Activated naive CD4-positive, alpha-beta T cell treated with anti-CD3 and anti-CD28 coated beads, Interleukin-2, amount 50 U/mL, for 72 hours (primary cell): Measurements from ENCODE around the gene IL10RA. TPM values are rescaled to one million over a fixed set of nuclear protein-coding genes. Genes with fewer than 3 reads are reported as not detected.

Source experiments
- ATAC-seq, 2 donors: fragments of 150-1000 bp; cut with Tn5 transposase; 2 replicates each; pipeline ENCODE4 v1.10.0; 2021; ENCODE audit warnings: mild to moderate bottlenecking in 2 of 2, moderate library complexity in 2 of 2
- DNase-seq, 2 donors: peaks; one replicate each; pipeline ENCODE4 v3.0.0; 2021 to 2022; ENCODE audit warnings: low spot score in 2 of 2
- H3K27ac Mint-ChIP-seq, 2 donors: one replicate each; pipeline ENCODE4 v1.8.0; 2022; ENCODE audit warnings: mild to moderate bottlenecking in 2 of 2, mixed read lengths in 2 of 2
- H3K36me3 Mint-ChIP-seq, 2 donors: one replicate each; pipeline ENCODE4 v1.8.0; 2022; ENCODE audit warnings: mixed read lengths in 2 of 2
- H3K9me3 Mint-ChIP-seq, 2 donors: one replicate each; pipeline ENCODE4 v1.8.0; 2022; ENCODE audit warnings: mixed read lengths in 2 of 2
- total RNA-seq, 2 donors: library from RNA; stranded (reverse); gene quantifications; one replicate each; pipeline ENCODE4 v1.2.3, GENCODE V29; 2022

Gene IL10RA
- total RNA-seq, 2 donors from 2014 or later = 31.6 to 32.2 TPM

DNA sequence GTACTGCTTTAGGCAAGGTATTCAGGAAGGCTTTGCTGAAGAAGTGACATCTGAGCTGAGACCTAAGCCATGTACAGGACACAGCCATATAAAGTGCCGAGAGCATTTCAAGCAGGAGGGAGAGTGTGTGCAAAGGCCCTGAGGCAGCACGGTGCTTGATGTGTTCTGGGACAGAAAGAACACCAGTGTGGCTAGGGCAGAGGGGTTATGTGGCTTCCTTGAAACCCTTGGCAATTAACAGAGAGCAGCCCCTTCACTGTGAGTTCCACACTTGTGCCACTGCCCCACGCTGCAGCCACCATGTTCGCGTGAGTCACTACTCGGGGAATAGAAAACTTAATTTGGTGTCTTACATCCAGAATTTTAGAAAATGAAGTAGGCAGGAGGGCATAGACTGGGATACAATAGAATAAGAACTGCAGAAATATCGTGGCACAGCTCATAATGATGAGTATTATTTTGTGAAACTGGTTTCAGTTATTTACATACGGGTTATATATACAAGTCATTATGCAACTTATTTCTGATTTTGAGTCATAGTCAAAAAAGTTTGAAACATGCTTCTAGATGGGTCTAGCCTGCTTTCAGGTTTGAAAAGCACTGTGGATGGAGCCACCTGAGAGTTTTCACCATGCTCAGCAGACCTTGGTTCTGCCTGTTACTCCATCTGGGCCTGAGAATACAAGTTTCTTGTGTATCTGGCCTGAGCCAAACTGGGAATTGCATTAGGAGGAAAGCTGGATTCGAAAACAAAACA is 11.8 kb downstream of the IL10RA start:
- Mint-ChIP-seq H3K27ac (peak overlapping the region; percentile 81 to 85), H3K36me3 (peaks cover 48 to 53% of the 10 kb centered on the region in 2 donors), H3K9me3 (peaks cover 0 to 7% of the 10 kb centered on the region in 2 donors)
- peak; percentile 3 to 45 for ATAC-seq
- DNase-seq = peak in 1 of 2 donors; percentile 38

DNA sequence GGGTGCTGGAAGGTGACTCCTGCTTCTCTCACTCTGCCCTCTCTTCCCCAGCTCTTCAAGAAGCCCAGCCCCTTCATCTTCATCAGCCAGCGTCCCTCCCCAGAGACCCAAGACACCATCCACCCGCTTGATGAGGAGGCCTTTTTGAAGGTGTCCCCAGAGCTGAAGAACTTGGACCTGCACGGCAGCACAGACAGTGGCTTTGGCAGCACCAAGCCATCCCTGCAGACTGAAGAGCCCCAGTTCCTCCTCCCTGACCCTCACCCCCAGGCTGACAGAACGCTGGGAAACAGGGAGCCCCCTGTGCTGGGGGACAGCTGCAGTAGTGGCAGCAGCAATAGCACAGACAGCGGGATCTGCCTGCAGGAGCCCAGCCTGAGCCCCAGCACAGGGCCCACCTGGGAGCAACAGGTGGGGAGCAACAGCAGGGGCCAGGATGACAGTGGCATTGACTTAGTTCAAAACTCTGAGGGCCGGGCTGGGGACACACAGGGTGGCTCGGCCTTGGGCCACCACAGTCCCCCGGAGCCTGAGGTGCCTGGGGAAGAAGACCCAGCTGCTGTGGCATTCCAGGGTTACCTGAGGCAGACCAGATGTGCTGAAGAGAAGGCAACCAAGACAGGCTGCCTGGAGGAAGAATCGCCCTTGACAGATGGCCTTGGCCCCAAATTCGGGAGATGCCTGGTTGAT is 12.6 kb downstream of the IL10RA start:
- peaks cover 47 to 51% of the 10 kb centered on the region in 2 donors for H3K36me3 Mint-ChIP-seq
- DNase-seq (peak in 1 of 2 donors; percentile 51), ATAC-seq (no peak)
- peak overlapping the region in 1 of 2 donors; percentile 85 for H3K27ac Mint-ChIP-seq
- peaks cover 3 to 11% of the 10 kb centered on the region in 2 donors for H3K9me3 Mint-ChIP-seq

DNA sequence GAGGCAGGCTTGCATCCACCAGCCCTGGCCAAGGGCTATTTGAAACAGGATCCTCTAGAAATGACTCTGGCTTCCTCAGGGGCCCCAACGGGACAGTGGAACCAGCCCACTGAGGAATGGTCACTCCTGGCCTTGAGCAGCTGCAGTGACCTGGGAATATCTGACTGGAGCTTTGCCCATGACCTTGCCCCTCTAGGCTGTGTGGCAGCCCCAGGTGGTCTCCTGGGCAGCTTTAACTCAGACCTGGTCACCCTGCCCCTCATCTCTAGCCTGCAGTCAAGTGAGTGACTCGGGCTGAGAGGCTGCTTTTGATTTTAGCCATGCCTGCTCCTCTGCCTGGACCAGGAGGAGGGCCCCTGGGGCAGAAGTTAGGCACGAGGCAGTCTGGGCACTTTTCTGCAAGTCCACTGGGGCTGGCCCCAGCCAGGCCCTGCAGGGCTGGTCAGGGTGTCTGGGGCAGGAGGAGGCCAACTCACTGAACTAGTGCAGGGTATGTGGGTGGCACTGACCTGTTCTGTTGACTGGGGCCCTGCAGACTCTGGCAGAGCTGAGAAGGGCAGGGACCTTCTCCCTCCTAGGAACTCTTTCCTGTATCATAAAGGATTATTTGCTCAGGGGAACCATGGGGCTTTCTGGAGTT is 13.3 kb downstream of the IL10RA start:
- Mint-ChIP-seq H3K9me3 (peaks cover 8 to 17% of the 10 kb centered on the region in 2 donors), H3K36me3 (peaks cover 51 to 54% of the 10 kb centered on the region in 2 donors), H3K27ac (peak overlapping the region in 1 of 2 donors; percentile 92)
- ATAC-seq (no peak), DNase-seq (peak in 1 of 2 donors; percentile 50)

DNA sequence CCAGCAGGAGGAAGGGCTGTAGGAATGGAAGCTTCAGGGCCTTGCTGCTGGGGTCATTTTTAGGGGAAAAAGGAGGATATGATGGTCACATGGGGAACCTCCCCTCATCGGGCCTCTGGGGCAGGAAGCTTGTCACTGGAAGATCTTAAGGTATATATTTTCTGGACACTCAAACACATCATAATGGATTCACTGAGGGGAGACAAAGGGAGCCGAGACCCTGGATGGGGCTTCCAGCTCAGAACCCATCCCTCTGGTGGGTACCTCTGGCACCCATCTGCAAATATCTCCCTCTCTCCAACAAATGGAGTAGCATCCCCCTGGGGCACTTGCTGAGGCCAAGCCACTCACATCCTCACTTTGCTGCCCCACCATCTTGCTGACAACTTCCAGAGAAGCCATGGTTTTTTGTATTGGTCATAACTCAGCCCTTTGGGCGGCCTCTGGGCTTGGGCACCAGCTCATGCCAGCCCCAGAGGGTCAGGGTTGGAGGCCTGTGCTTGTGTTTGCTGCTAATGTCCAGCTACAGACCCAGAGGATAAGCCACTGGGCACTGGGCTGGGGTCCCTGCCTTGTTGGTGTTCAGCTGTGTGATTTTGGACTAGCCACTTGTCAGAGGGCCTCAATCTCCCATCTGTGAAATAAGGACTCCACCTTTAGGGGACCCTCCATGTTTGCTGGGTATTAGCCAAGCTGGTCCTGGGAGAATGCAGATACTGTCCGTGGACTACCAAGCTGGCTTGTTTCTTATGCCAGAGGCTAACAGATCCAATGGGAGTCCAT is 14.1 kb downstream of the IL10RA start:
- Mint-ChIP-seq H3K9me3 (peaks cover 8 to 17% of the 10 kb centered on the region in 2 donors), H3K27ac (peak overlapping the region in 1 of 2 donors; percentile 92), H3K36me3 (peaks cover 49 to 53% of the 10 kb centered on the region in 2 donors)
- DNase-seq (no peak), ATAC-seq (no peak)

DNA sequence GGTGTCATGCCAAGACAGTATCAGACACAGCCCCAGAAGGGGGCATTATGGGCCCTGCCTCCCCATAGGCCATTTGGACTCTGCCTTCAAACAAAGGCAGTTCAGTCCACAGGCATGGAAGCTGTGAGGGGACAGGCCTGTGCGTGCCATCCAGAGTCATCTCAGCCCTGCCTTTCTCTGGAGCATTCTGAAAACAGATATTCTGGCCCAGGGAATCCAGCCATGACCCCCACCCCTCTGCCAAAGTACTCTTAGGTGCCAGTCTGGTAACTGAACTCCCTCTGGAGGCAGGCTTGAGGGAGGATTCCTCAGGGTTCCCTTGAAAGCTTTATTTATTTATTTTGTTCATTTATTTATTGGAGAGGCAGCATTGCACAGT is 14.6 kb downstream of the IL10RA start:
- Mint-ChIP-seq H3K9me3 (peaks cover 8 to 17% of the 10 kb centered on the region in 2 donors), H3K27ac (peak overlapping the region in 1 of 2 donors; percentile 92), H3K36me3 (peaks cover 43 to 47% of the 10 kb centered on the region in 2 donors)
- DNase-seq (no peak), ATAC-seq (no peak)

DNA sequence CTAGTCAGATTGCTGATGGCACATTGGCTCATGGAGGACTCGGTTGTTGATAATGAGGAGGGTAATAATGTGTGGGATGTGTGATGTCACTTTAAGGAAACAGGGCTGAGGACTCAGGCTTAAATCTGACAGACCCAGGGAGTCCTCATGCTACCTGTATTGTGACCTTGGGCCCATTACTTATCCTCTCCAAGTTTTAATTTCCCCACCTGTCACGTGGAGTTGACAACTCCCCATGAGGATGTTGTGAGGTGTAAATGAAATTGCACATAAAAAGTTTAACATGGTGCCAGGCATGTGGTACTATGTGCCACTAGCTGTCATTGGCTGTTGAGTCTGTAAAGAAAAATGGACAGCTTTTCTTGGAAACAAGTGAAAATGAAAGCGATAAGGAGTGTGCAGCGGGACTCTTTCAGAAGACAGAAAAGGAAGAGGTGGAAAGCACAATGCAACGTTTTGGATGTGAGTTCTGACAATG is 15.3 kb downstream of the IL10RA start:
- peak; percentile 9 to 15 for ATAC-seq
- peaks cover 8 to 17% of the 10 kb centered on the region in 2 donors for H3K9me3 Mint-ChIP-seq
- no peak for DNase-seq
- H3K36me3 Mint-ChIP-seq = peaks cover 40 to 44% of the 10 kb centered on the region in 2 donors
- H3K27ac Mint-ChIP-seq = peak overlapping the region; percentile 92 to 93

DNA sequence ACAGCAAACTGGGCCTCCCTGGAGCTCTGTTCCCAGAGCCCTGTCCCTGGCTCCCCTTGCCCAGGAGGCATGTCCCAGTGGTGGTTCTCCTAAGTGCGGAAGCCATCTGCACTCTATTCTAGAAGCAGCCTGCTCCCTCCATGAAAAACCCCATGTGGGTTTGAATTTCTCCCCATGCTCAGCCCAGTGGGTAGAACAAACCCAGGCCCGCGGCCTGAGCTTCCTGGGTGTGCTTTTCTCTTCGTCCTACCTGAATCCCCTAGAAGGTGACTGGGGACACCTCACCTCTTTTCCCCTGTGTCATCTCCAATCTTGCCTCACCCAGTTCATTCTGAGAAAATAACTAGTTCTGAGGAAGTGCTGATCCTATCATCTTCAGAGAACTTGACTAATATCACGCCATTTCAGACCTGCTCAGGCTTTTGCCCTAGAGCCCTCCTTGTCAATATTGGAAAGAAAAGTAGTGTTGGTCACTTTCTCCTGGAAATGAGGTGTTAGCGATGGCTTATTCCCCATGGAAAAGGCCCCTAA is 15.9 kb downstream of the IL10RA start:
- peak overlapping the region; percentile 92 to 93 for H3K27ac Mint-ChIP-seq
- H3K9me3 Mint-ChIP-seq = peaks cover 8 to 17% of the 10 kb centered on the region in 2 donors
- DNase-seq = peak in 1 of 2 donors; percentile 53
- H3K36me3 Mint-ChIP-seq = peaks cover 36 to 40% of the 10 kb centered on the region in 2 donors
- ATAC-seq = peak; percentile 66 to 78

DNA sequence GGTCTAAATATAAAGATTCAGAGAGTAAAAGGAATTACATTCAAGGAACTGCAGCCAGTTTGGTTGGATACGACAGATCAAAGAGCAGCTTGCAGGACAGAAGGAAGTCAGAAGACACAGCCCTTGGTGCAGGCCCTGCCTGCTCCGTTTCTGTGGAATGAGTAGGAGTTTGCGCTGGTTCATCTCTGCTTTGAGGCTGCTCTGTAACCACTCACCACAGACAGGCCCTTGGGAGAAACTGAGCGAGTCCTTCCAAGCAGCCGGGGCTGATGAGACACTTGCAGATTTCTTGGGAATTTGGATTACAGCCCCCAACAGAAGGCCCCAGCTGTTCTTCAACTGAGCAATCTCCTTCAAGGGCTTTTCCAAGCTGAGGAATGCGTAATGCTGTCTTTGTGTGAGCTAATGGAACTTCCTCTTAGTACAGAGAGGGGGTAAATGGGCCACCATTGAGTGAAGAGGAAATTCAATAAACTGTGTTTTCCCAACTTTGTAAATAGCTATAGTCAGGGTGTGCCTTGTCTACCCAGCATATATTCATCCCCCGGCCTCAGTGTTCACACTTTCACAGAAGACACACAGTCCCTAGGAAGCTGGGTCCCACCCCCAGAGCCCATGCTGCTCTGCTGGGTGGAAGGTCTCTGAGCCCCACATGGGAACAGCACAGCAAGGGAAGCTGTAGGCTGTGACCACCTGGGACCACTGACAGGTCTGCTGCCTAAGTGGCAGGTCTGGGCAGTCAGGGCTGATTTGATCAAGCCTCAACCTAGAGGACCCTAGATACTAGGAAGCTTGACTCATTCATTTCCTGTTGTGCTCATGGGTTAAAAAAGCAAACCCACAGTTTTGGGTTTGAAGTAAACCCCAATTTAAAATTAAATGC is 16.6 kb downstream of the IL10RA start:
- ATAC-seq = peak; percentile 75 to 79
- H3K27ac Mint-ChIP-seq = peak overlapping the region; percentile 92 to 93
- H3K36me3 Mint-ChIP-seq = peaks cover 30 to 33% of the 10 kb centered on the region in 2 donors
- H3K9me3 Mint-ChIP-seq = peaks cover 8 to 10% of the 10 kb centered on the region in 2 donors
- DNase-seq = peak; percentile 61 to 75

DNA sequence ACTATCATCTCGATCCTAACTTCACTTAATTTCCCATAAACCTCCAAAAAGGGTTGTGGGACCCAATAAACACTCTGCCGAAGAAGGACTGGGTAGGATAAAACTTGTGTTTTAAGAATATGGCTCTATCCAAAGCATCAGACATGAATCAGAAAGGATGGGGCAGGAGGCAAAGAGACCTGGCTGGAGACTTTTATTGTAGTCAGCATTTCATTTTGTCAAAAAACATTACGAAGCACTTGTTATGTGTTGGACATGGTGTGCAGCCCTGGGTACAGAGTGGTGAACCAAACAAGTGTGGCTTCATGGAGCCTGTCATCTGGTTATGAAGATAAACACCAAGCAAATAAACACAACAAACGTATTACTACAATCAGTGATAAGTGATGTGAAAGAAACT is 17.3 kb downstream of the IL10RA start:
- ATAC-seq (no peak), DNase-seq (no peak)
- peaks cover 8 to 10% of the 10 kb centered on the region in 2 donors for H3K9me3 Mint-ChIP-seq
- H3K36me3 Mint-ChIP-seq = peaks cover 26 to 29% of the 10 kb centered on the region in 2 donors
- H3K27ac Mint-ChIP-seq = peak overlapping the region; percentile 92 to 93

DNA sequence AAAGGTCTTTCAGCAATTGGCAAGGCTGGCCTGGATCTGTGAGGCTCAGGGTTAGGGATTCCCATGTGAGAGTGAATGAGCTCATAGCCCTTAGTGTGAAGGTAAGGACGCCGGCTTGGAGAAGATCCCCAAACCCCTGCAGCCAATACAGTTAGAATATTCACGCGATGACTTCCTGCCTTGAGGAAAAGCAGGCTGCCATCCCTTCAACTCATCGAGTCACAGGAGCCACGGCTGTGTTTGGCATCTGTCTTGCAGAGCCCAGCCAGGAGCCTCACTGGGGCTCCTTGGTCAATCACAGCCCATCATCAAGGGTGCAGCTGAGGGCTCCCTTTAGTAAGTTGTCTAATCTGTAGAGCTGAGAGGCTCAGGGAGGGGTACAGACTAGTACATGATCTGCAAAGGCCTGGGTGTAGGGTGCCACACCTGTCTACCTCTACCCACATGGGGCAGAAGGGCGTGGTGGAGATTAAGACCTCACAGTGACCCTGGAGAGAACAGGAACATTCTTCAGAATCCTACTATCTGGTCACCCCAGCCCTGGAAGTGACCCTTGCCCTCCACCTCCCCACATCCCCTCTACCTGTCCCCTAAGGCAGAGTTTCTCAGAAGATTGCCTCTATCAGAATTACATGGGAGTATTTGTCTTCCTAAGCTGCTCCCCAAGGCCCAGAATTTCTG is 18.5 kb downstream of the IL10RA start:
- Mint-ChIP-seq H3K36me3 (peaks cover 17 to 23% of the 10 kb centered on the region in 2 donors), H3K27ac (peak overlapping the region in 1 of 2 donors; percentile 92), H3K9me3 (peaks cover 8 to 10% of the 10 kb centered on the region in 2 donors)
- no peak for ATAC-seq
- DNase-seq = no peak

DNA sequence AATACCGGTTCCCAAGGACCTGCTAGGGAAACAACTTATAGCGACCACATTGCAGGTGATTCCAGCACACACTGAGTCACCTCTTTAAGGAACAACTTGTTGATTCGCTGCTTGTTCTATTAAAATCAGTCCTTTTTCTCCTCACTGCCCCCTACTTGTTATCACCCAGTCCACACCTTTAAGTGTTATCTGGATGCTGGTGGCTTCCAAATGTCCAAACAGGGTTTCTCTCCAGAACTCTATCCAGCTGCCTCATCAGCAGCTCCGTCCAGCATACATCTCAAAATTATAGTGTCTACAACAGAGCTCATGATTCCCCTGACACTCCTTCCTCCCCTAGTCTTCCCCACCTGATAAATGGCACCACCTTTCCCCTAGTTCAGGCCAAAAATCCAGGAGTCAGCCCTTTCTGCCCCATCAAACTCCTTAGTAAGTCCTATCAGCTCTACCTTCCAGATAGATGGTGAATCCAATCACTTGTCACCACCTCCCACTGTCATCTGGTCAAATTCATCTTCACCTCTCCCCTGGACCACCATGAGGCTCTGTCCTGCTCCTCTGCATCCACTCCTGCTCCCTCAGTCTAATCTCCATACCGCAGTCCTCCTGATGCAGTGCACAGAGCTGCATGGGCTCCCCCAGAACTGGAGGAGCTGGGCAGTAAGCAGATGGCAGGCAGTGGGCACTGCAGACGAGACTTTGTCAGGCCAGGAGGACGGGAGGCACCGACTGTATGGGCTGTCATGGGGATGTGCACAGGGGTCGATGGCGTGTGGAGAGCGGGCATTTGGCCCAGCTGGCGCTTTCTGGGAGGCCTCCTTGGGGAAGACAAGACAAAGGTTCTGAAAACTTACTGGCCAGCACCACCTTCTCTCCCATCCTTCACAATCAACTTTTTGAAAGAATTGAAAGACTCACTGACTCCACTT is 19.3 kb downstream of the IL10RA start:
- peaks cover 9 to 15% of the 10 kb centered on the region in 2 donors for H3K36me3 Mint-ChIP-seq
- DNase-seq = no peak
- peak overlapping the region in 1 of 2 donors; percentile 1 for H3K27ac Mint-ChIP-seq
- no peak for ATAC-seq
- H3K9me3 Mint-ChIP-seq = peaks cover 8 to 10% of the 10 kb centered on the region in 2 donors

DNA sequence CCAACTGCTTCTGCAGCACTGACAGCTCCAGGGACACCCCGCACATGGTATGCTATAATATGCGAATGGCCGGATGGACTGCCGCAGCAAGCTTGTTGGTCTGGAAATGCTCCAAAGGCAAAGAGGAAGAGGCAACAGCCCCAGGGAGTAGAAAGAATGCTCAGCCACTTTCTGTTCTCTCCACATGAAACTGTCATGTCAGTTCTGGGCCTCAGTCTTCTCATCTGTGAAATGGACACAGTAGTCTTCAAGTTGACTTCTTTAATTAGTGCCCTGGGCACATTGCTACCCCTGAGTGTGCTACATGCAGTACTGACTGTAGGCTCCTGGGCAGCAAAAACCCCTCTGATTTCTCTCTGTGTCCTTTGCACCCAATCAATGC is 19.9 kb downstream of the IL10RA start:
- H3K27ac Mint-ChIP-seq = no peak overlapping the region
- peaks cover 8 to 10% of the 10 kb centered on the region in 2 donors for H3K9me3 Mint-ChIP-seq
- ATAC-seq (no peak), DNase-seq (no peak)
- H3K36me3 Mint-ChIP-seq = peaks cover 9 to 13% of the 10 kb centered on the region in 2 donors

DNA sequence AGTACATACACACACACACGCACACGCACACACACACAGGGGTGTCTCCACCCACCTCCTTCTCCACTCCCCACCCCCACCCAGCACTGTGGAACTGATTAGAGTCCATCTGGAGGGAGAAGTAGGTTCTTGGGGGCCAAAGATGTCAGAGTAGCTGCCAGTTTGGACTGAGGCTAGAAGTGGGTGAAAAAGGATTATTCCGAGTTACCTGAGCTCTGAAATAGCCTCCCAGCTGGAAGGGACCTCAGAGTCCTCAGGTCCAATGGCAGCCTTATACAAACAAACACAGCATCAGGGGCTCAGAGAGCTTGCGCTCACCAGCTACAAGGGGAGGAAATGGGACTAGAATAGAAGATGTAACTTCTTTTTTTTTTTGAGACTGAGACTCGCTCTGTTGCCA is 20.8 kb downstream of the IL10RA start:
- no peak for ATAC-seq
- peaks cover 9 to 13% of the 10 kb centered on the region in 2 donors for H3K36me3 Mint-ChIP-seq
- DNase-seq = no peak
- no peak overlapping the region for H3K27ac Mint-ChIP-seq
- H3K9me3 Mint-ChIP-seq = peaks cover 8 to 10% of the 10 kb centered on the region in 2 donors
